A549 (cell line): ENCODE results near the gene ZNF185.

Source experiments
- BHLHE40 ChIP-seq: IDR thresholded peaks from 2 replicates; pipeline ENCODE4 v1.6.1; 2012; ENCODE audit warnings: low read depth, low read length, inconsistent platforms
- CTCF ChIP-seq: fragments of >200 bp; sonication (Bioruptor Twin); formaldehyde crosslinking; IDR thresholded peaks from 3 replicates; pipeline ENCODE4 v1.5.1; 2016
- ESRRA ChIP-seq: fragments of 150-350 bp; IDR thresholded peaks from 2 replicates; pipeline ENCODE4 v1.6.1; 2014; ENCODE audit warnings: mild to moderate bottlenecking, low read length, borderline replicate concordance
- JUN ChIP-seq, 2 experiments: fragments of >200 bp; sonication (Bioruptor Twin); formaldehyde crosslinking; IDR thresholded peaks; 2 replicates in 1 of 2; 3 replicates in 1 of 2; pipeline ENCODE4 v1.6.1; 2016 to 2017
- MAX ChIP-seq: IDR thresholded peaks from 2 replicates; pipeline ENCODE4 v1.6.1; 2012
- MAZ ChIP-seq: fragments of 150-350 bp; IDR thresholded peaks from 2 replicates; pipeline ENCODE4 v1.6.1; 2014; ENCODE audit warnings: antibody characterized with exemption, low read depth, low read length, borderline replicate concordance
- PHF8 ChIP-seq: fragments of 200-600 bp; sonication (generic); IDR thresholded peaks from 2 replicates; pipeline ENCODE4 v1.6.1; 2016; ENCODE audit warnings: low read depth, mild to moderate bottlenecking, antibody characterized with exemption, moderate library complexity, borderline replicate concordance
- RAD21 ChIP-seq, 2 experiments: fragments of >200 bp in 1 of 2; sonication (Bioruptor Twin) in 1 of 2; formaldehyde crosslinking in 1 of 2; IDR thresholded peaks in 1 of 2; conservative IDR thresholded peaks in 1 of 2; 2 replicates in 1 of 2; 3 replicates in 1 of 2; pipeline ENCODE4 v1.6.1; 2012 to 2018; ENCODE audit warnings: inconsistent platforms in 1 of 2
- REST ChIP-seq: fragments of 200-600 bp; sonication (generic); IDR thresholded peaks from 2 replicates; pipeline ENCODE4 v1.6.1; 2016; ENCODE audit warnings: antibody characterized with exemption, mild to moderate bottlenecking, moderate library complexity
- RFX5 ChIP-seq: fragments of 450-650 bp; IDR thresholded peaks from 2 replicates; pipeline ENCODE4 v1.7.1; 2014; ENCODE audit warnings: antibody characterized with exemption, mild to moderate bottlenecking, moderate library complexity
- SMC3 ChIP-seq: fragments of >200 bp; sonication (Bioruptor Twin); formaldehyde crosslinking; IDR thresholded peaks from 3 replicates; pipeline ENCODE4 v1.6.1; 2018; ENCODE audit warnings: inconsistent platforms
- USF2 ChIP-seq: fragments of 450-650 bp; IDR thresholded peaks from 2 replicates; pipeline ENCODE4 v1.6.1; 2014; ENCODE audit warnings: antibody characterized with exemption

GRCh38 chrX:152850465-152850864, 47.4 kb upstream of the ZNF185 start:
- TF ChIP-seq RFX5: no peak
- TF ChIP-seq BHLHE40: no peak
- TF ChIP-seq CTCF: no peak
- no peak for TF ChIP-seq RAD21 (conservative IDR thresholded peaks at IDR 0.05 in 1 of 2, IDR thresholded peaks at IDR 0.05 in 1 of 2)
- no peak for TF ChIP-seq MAZ
- no peak for TF ChIP-seq PHF8
- no peak for TF ChIP-seq REST
- no peak for TF ChIP-seq JUN (IDR thresholded peaks at IDR 0.05)
- TF ChIP-seq MAX: no peak
- TF ChIP-seq USF2: no peak
- TF ChIP-seq ESRRA: no peak
- TF ChIP-seq SMC3: no peak
